ENCODE measurements around the gene TSPEAR.

The TSPEAR gene

DNA sequence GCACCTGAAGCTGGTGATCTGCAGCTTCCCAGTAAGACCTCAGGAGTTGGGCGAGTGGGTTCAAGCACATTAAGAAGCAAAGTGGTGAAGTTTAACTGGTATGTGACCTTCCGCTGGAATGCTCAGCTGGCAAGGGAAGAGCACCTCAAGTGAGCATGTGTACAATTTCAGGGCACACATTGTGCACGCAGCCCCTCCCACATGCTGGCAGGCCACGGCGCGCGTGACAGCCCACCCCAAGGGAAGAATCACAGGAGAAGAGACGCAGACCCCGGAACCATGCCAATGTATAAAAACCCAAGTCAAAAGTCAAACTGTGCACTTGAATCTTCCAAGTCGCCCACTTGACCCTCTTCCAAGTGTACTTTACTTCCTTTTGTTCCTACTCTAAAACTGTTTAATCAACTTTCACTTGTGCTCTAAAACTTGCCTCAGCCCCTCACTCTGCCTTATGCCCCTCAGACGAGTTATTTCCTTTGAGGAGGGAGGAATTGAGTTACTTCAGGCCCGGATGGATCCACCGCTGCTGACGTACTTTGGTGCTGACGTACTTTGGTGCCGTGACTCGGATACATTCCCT, 236.0 kb downstream of the TSPEAR start:
- TF ChIP-seq, protein P1, sequence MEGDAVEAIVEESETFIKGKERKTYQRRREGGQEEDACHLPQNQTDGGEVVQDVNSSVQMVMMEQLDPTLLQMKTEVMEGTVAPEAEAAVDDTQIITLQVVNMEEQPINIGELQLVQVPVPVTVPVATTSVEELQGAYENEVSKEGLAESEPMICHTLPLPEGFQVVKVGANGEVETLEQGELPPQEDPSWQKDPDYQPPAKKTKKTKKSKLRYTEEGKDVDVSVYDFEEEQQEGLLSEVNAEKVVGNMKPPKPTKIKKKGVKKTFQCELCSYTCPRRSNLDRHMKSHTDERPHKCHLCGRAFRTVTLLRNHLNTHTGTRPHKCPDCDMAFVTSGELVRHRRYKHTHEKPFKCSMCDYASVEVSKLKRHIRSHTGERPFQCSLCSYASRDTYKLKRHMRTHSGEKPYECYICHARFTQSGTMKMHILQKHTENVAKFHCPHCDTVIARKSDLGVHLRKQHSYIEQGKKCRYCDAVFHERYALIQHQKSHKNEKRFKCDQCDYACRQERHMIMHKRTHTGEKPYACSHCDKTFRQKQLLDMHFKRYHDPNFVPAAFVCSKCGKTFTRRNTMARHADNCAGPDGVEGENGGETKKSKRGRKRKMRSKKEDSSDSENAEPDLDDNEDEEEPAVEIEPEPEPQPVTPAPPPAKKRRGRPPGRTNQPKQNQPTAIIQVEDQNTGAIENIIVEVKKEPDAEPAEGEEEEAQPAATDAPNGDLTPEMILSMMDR (conservative IDR thresholded peaks at IDR 0.05): no peak
- H3K27ac ChIP-seq: no peak overlapping the region

- no peak overlapping the region for H3K27ac ChIP-seq
- TF ChIP-seq, protein P1 (conservative IDR thresholded peaks at IDR 0.05): no peak
These were observed 237.3 kb downstream of the TSPEAR start for GRCh38 chr21:44473915-44474555.

DNA sequence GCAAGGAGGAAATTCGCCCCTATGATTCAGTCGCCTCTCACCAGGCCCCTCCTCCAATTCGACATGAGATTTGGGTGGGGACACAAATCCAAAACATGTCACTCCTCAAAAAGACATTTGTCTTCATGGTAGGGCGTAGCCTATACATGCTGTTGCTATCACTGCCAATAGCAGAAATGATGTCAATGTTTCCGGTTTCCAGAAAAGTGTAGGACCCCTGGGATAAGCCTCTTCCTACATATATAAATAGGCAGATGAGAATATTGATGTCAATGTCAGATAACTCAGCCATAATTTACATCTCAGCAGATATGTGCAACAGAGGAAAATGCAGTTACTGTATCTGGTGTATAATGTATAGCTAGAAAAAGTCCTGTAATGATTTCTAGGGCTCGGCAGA, 239.4 kb downstream of the TSPEAR start:
- TF ChIP-seq, protein P1 (conservative IDR thresholded peaks at IDR 0.05): no peak
- no peak overlapping the region for H3K27ac ChIP-seq

GRCh38 chr21:44471341-44471740, 240.0 kb downstream of the TSPEAR start:
- TF ChIP-seq, protein P1 (conservative IDR thresholded peaks at IDR 0.05): no peak
- H3K27ac ChIP-seq: no peak overlapping the region

DNA sequence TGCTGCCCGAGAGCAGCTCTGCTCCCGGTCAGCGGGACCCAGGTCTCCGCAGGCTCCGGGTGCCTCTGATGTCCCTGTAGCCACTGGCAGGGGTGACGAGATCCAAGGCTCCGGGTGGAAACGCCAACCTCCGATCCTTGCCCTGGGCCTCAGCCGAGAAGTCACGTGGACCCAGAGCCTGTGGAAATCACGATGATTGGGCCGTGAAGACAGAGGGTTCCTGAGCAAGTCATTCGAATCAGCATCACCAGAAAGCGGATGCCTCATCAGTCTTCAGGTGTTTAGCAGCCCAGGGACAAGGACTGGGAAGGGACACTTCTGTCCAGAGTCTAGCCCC, 243.5 kb downstream of the TSPEAR start:
- TF ChIP-seq, protein P1 (conservative IDR thresholded peaks at IDR 0.05): no peak
- H3K27ac ChIP-seq: no peak overlapping the region

- H3K27ac ChIP-seq: no peak overlapping the region
- TF ChIP-seq, protein P1 (conservative IDR thresholded peaks at IDR 0.05): no peak
These were observed 244.1 kb downstream of the TSPEAR start for GRCh38 chr21:44466996-44467858.

GRCh38 chr21:44466351-44466954, 244.9 kb downstream of the TSPEAR start:
- no peak overlapping the region for H3K27ac ChIP-seq
- TF ChIP-seq, protein P1 (conservative IDR thresholded peaks at IDR 0.05): no peak
